ENCODE data around the gene SCYGR7. TPM values are rescaled to one million over a fixed set of nuclear protein-coding genes. Genes with fewer than 3 reads are reported as not detected.
"Not testable (repeated sequence)": the region's sequence is repeated elsewhere in the genome, so short reads cannot be mapped to it uniquely, and the experiment has no call there.

SCYGR7 gene
- total and polyA plus RNA-seq, 10 donors, result not detected

DNA sequence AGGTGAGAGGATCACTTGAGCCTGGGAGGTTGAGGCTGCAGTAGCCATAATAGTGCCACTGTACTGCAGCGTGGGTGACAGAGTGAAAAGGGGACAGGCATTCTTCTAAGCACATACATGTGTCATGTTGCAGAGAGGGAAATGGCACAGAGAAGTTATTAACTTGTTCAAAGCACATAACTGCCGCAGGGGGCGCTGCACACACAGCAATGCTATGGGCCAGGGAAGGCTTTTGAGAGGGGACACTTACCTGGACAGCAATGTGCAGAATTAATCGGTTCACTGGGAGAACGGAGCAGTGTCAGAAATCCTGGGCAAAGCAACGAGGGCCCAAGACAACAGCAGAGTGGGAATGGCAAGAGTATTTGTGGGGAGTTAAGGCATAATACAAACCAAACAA, 19.9 kb downstream of the SCYGR7 start:
- Histone ChIP-seq H3K27ac (no peak overlapping the region), H3K9me3 (no peaks in the 10 kb centered on the region), H3K36me3 (no peaks in the 10 kb centered on the region), H3K4me3 (no peak overlapping the region), H3K4me1 (no peaks in the 10 kb centered on the region), H3K27me3 (replicated peaks in 1 of 7) (no peaks in the 10 kb centered on the region)
- 74 to 84% (median 82%) methylated on average over 6 of the region's 6 CpGs for WGBS, 5 donors
- intact Hi-C loops (cut with DNase I; ENCODE audit: low total_unique reads), result no loop called here
- TF ChIP-seq POLR2AphosphoS5 (IDR thresholded peaks at IDR 0.05) (no peak), POLR2A (IDR thresholded peaks at IDR 0.05) (no peak)
- DNase-seq, result peak; percentile 18

GRCh38 chr2:227756261-227756660, 28.1 kb downstream of the SCYGR7 start:
- H3K9me3 ChIP-seq; intact Hi-C loops (cut with DNase I; ENCODE audit: low total_unique reads); H3K27ac ChIP-seq; H3K27me3 ChIP-seq (replicated peaks in 1 of 7); H3K4me3 ChIP-seq; DNase-seq; H3K36me3 ChIP-seq; H3K4me1 ChIP-seq: not testable (repeated sequence)
- WGBS, 5 donors, result 66 to 80% (median 67%) methylated on average over 4 of the region's 4 CpGs

DNA sequence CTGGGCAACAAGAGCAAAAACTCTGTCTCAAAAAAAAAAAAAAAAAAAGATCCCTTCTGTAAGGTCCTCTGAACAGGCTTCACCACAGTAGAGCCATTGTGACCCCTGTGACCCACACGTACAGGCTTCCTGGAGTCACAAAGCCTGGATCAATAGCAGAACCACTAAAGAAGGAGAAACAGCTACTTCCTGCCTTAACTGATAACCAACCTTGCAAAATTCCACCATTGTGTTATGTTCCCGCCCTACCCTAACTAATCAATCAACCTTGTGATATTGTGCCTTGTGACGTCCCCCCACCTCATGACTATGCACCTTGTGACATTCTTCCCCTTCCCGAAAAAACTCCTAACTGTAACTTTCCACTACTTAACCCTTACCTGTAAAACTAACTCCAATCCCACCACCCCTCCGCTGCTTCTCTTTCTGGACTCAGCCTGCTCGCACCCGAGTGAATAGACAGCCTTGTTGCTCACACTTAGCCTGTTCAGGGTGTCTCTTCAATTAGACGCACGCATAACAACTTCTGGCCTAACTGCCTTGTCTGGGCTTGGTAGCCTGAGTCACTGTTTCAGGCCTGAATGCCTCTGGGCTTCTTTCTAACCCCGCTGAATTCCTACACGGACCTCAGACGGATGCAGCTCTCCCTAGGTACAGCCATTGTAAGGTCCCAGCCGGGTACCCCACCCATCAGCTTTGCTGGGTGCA, 31.4 kb downstream of the SCYGR7 start:
- DNase-seq, result no peak
- intact Hi-C loops (cut with DNase I; ENCODE audit: low total_unique reads), result loop anchor here (10.0 kb wide), 2 partner anchors 285 to 635 kb away; partner anchors contain the start of gene AGFG1
- H3K36me3 ChIP-seq, result no peaks in the 10 kb centered on the region
- no peaks in the 10 kb centered on the region for H3K4me1 ChIP-seq
- TF ChIP-seq POLR2A (IDR thresholded peaks at IDR 0.05) (no peak), CTCF (IDR thresholded peaks at IDR 0.05 in 8 of 11, conservative IDR thresholded peaks at IDR 0.05 in 3 of 11) (no peak), POLR2AphosphoS5 (IDR thresholded peaks at IDR 0.05) (no peak)
- H3K9me3 ChIP-seq, result no peaks in the 10 kb centered on the region
- no peaks in the 10 kb centered on the region for H3K27me3 ChIP-seq (replicated peaks in 1 of 7)
- 59 to 75% (median 69%) methylated on average over 13 of the region's 13 CpGs for WGBS, 5 donors
- no peak overlapping the region for H3K4me3 ChIP-seq
- H3K27ac ChIP-seq, result no peak overlapping the region

DNA sequence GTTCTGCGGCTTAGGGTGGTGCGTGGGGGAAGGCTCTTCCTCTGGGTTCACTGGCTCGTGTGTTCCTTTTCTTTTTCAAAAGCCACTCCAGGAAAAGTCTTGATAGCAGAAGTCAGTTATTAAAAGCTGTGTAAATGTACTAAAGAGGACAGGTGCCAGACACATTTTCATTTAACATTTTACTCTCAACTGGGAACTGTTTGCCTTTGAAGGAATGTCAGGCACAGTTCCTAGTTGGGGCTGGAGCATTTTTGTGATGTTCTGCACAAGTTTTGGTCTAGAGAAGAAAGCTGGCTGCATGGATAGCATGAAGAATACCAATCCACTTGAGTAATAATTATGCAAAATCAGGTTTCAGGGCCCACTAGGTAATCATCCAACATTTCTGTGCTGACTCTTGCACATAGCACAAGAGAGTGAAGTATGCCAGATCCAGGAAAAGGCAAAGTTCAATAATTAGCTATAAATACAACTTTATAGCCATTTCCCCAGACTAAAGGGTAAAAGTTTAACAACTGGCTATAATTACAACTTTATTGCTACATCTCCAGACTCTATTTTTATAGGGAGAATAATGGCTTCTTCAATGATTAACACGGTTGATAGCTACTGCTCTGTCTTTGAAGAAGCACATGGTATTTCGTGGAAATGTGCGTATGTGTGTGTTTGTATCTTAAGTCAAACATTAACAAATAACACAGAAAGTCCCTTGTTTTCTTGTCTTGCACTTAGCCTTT, 33.8 kb downstream of the SCYGR7 start:
- Histone ChIP-seq H3K36me3 (no peaks in the 10 kb centered on the region), H3K4me1 (peaks cover 0 to 7% (median 0%) of the 10 kb centered on the region in 6 donors), H3K4me3 (no peak overlapping the region), H3K27ac (no peak overlapping the region), H3K27me3 (replicated peaks in 1 of 7) (no peaks in the 10 kb centered on the region), H3K9me3 (no peaks in the 10 kb centered on the region)
- TF ChIP-seq POLR2A (IDR thresholded peaks at IDR 0.05) (no peak), CTCF (IDR thresholded peaks at IDR 0.05 in 8 of 11, conservative IDR thresholded peaks at IDR 0.05 in 3 of 11) (no peak), POLR2AphosphoS5 (IDR thresholded peaks at IDR 0.05) (no peak)
- 79 to 90% (median 84%) methylated on average over 6 of the region's 6 CpGs for WGBS, 5 donors
- DNase-seq, result no peak
- intact Hi-C loops (cut with DNase I; ENCODE audit: low total_unique reads), result loop anchor here (10.0 kb wide), 2 partner anchors 287 to 637 kb away; partner anchors contain the start of gene AGFG1

DNA sequence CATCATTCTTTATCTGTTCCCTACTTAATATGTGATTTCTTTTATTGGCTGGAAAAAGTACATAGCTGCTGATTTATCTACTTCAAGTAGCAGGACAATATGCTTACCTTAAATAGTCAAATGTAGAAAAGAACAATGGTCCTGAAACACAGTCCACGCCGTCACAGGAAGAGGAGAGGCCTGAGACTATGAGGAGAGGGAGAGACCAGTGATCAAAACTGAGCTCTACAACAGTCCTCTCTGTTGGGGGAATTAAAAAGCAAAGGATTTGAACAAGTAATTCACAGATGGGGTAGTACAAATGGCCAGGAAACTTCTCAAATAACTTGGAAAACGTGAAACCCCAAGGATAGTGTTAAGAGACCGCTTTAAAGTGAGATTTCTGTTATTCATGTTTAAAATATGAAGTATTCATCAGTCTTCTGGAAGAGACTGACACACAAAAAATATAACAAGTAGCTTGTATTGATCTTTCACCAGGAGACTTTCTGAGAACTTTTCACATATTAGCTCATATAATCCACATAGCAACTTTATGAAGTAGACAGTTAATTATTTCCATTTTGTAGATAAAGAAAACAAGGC, 37.7 kb downstream of the SCYGR7 start:
- WGBS, 5 donors, result 46 to 71% (median 66%) methylated on average over 4 of the region's 4 CpGs
- H3K36me3 ChIP-seq, result no peaks in the 10 kb centered on the region
- peaks cover 0 to 7% (median 0%) of the 10 kb centered on the region in 6 donors for H3K4me1 ChIP-seq
- no peak overlapping the region for H3K4me3 ChIP-seq
- no peak for TF ChIP-seq POLR2AphosphoS5 (IDR thresholded peaks at IDR 0.05)
- TF ChIP-seq POLR2A (IDR thresholded peaks at IDR 0.05), result no peak
- DNase-seq, result no peak
- intact Hi-C loops (cut with DNase I; ENCODE audit: low total_unique reads), result loop anchor here (5.0 to 10.0 kb wide), 4 partner anchors 109 to 641 kb away; partner anchors contain the start of gene AGFG1
- H3K27ac ChIP-seq, result no peak overlapping the region
- no peaks in the 10 kb centered on the region for H3K9me3 ChIP-seq
- no peaks in the 10 kb centered on the region for H3K27me3 ChIP-seq (replicated peaks in 1 of 7)

All from spleen (tissue), 11 donors.